Measurements from ENCODE around the gene CERT1. TPM values are rescaled to one million over a fixed set of nuclear protein-coding genes. Genes with fewer than 3 reads are reported as not detected.

The CERT1 gene
- polyA plus RNA-seq, 1 of the 3 experiments (the other 2 are of a cell fraction), result 4.5 TPM

DNA sequence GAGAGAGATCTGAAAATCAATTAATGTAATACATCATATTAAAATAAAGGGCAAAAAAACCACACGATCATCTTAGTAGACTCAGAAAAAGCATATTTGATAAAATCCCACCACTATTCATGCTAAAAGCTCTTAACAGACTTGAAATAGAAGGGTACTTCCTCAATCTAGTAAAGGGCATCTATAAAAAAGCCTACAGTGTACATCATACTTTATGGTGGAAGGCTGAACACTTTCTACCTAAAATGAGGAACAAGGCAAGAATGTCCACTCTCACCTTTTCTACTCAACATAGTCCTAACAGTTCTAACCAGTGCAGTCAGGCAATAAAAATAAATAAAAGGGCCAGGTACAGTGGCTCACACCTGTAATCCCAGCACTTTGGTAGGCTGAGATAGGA, 39.2 kb upstream of the CERT1 start:
- Histone ChIP-seq H3K4me2 (no peak overlapping the region), H3K27me3 (ENCODE audit: insufficient read depth) (no peaks in the 10 kb centered on the region), H3K9ac (no peak overlapping the region), H3K9me3 (peaks cover 7% of the 10 kb centered on the region; the same call in 1 of the 2 replicates), H3K4me3 (ENCODE audit: low read depth in 2 of 2, low read length in 1 of 2) (no peak overlapping the region), H3K79me2 (ENCODE audit: insufficient read depth) (peaks cover 13% of the 10 kb centered on the region; the same call in 1 of the 2 replicates), H3K4me1 (ENCODE audit: control insufficient read depth in 1 of 2, insufficient read depth in 2 of 2, low read depth in 1 of 2, low read length in 1 of 2) (no peaks in the 10 kb centered on the region), H4K20me1 (ENCODE audit: insufficient read depth) (no peaks in the 10 kb centered on the region), H3K27ac (ENCODE audit: low read depth in 2 of 2, low read length in 1 of 2) (no peak overlapping the region), H3K9me2 (no peaks in the 10 kb centered on the region), H3K36me3 (replicated peaks in 1 of 2; ENCODE audit: control insufficient read depth in 1 of 2, insufficient read depth in 2 of 2, low read length in 1 of 2) (peaks cover 27 to 60% of the 10 kb centered on the region in 2 experiments), H2AFZ (ENCODE audit: low read depth) (no peak overlapping the region), H3F3A (replicated peaks; ENCODE audit: insufficient read depth) (peaks cover 20% of the 10 kb centered on the region)
- DNase-seq, result no peak
- 100% methylated on average over 1 of the region's 1 CpG for WGBS (ENCODE audit: low lambda C conversion rate)
- TF ChIP-seq, protein P1, sequence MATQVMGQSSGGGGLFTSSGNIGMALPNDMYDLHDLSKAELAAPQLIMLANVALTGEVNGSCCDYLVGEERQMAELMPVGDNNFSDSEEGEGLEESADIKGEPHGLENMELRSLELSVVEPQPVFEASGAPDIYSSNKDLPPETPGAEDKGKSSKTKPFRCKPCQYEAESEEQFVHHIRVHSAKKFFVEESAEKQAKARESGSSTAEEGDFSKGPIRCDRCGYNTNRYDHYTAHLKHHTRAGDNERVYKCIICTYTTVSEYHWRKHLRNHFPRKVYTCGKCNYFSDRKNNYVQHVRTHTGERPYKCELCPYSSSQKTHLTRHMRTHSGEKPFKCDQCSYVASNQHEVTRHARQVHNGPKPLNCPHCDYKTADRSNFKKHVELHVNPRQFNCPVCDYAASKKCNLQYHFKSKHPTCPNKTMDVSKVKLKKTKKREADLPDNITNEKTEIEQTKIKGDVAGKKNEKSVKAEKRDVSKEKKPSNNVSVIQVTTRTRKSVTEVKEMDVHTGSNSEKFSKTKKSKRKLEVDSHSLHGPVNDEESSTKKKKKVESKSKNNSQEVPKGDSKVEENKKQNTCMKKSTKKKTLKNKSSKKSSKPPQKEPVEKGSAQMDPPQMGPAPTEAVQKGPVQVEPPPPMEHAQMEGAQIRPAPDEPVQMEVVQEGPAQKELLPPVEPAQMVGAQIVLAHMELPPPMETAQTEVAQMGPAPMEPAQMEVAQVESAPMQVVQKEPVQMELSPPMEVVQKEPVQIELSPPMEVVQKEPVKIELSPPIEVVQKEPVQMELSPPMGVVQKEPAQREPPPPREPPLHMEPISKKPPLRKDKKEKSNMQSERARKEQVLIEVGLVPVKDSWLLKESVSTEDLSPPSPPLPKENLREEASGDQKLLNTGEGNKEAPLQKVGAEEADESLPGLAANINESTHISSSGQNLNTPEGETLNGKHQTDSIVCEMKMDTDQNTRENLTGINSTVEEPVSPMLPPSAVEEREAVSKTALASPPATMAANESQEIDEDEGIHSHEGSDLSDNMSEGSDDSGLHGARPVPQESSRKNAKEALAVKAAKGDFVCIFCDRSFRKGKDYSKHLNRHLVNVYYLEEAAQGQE (IDR thresholded peaks at IDR 0.05; ENCODE audit: low read depth, low read length), result no peak
- TF ChIP-seq, protein P2, sequence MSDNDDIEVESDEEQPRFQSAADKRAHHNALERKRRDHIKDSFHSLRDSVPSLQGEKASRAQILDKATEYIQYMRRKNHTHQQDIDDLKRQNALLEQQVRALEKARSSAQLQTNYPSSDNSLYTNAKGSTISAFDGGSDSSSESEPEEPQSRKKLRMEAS (IDR thresholded peaks at IDR 0.05; ENCODE audit: low read depth), result no peak
- TF ChIP-seq RXRA (IDR thresholded peaks at IDR 0.05; ENCODE audit: borderline replicate concordance, low read depth) (no peak), NRF1 (IDR thresholded peaks at IDR 0.05; ENCODE audit: low read depth, low read length) (no peak), GATA2 (CRISPR knock-in tag; IDR thresholded peaks at IDR 0.05) (no peak), TCF12 (IDR thresholded peaks at IDR 0.05) (no peak), POLR2AphosphoS5 (IDR thresholded peaks at IDR 0.05; ENCODE audit: low read depth, low read length) (no peak)
- TF ChIP-seq, protein P3, sequence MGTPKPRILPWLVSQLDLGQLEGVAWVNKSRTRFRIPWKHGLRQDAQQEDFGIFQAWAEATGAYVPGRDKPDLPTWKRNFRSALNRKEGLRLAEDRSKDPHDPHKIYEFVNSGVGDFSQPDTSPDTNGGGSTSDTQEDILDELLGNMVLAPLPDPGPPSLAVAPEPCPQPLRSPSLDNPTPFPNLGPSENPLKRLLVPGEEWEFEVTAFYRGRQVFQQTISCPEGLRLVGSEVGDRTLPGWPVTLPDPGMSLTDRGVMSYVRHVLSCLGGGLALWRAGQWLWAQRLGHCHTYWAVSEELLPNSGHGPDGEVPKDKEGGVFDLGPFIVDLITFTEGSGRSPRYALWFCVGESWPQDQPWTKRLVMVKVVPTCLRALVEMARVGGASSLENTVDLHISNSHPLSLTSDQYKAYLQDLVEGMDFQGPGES (IDR thresholded peaks at IDR 0.05; ENCODE audit: low read depth, low read length), result no peak
- POLR2A ChIA-PET, result no interaction called here
- CTCF ChIA-PET, result no interaction called here

DNA sequence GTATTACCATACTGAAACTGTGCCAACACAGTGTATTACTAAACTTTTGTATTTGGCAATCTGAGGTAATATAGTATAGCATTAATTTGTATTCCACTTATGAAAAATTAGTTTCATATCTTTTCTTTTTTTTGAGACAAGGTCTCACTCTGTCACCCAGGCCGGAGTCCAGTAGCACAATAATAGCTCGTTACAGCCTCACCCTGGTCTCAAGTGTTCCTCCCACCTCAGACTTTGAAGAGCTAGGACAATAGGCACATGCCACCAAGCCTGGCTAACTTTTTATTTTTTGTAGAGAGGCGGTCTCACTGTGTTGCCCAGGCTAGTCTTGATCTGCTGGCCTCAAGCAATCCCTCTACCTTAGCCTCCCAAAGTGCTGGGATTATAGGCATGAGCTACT, 36.4 kb upstream of the CERT1 start:
- peaks cover 7% of the 10 kb centered on the region; the same call in 1 of the 2 replicates for H3K9me3 ChIP-seq
- H3K36me3 ChIP-seq (replicated peaks in 1 of 2; ENCODE audit: control insufficient read depth in 1 of 2, insufficient read depth in 2 of 2, low read length in 1 of 2), result peaks cover 14 to 39% of the 10 kb centered on the region in 2 experiments
- 89% methylated on average over 3 of the region's 3 CpGs for WGBS (ENCODE audit: low lambda C conversion rate)
- H3K4me2 ChIP-seq, result no peak overlapping the region
- no peaks in the 10 kb centered on the region for H4K20me1 ChIP-seq (ENCODE audit: insufficient read depth)
- TF ChIP-seq, protein P4, sequence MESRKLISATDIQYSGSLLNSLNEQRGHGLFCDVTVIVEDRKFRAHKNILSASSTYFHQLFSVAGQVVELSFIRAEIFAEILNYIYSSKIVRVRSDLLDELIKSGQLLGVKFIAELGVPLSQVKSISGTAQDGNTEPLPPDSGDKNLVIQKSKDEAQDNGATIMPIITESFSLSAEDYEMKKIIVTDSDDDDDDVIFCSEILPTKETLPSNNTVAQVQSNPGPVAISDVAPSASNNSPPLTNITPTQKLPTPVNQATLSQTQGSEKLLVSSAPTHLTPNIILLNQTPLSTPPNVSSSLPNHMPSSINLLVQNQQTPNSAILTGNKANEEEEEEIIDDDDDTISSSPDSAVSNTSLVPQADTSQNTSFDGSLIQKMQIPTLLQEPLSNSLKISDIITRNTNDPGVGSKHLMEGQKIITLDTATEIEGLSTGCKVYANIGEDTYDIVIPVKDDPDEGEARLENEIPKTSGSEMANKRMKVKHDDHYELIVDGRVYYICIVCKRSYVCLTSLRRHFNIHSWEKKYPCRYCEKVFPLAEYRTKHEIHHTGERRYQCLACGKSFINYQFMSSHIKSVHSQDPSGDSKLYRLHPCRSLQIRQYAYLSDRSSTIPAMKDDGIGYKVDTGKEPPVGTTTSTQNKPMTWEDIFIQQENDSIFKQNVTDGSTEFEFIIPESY (IDR thresholded peaks at IDR 0.05; ENCODE audit: borderline replicate concordance, low read depth), result no peak
- no peak for TF ChIP-seq FOSL2 (IDR thresholded peaks at IDR 0.05; ENCODE audit: borderline replicate concordance, low read depth)
- TF ChIP-seq RFX5 (IDR thresholded peaks at IDR 0.05; ENCODE audit: low read length), result no peak
- TF ChIP-seq CHD2 (IDR thresholded peaks at IDR 0.05; ENCODE audit: low read length, partially characterized antibody), result no peak
- TF ChIP-seq EP300 (IDR thresholded peaks at IDR 0.05; ENCODE audit: borderline replicate concordance in 1 of 2, low read depth in 1 of 2, low read length in 1 of 2), result no peak
- no peak for TF ChIP-seq JUND (IDR thresholded peaks at IDR 0.05)
- TF ChIP-seq, protein P5, sequence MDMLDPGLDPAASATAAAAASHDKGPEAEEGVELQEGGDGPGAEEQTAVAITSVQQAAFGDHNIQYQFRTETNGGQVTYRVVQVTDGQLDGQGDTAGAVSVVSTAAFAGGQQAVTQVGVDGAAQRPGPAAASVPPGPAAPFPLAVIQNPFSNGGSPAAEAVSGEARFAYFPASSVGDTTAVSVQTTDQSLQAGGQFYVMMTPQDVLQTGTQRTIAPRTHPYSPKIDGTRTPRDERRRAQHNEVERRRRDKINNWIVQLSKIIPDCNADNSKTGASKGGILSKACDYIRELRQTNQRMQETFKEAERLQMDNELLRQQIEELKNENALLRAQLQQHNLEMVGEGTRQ (IDR thresholded peaks at IDR 0.05; ENCODE audit: borderline replicate concordance, low read depth, low read length), result no peak
- no peak for TF ChIP-seq NFIC (IDR thresholded peaks at IDR 0.05; ENCODE audit: borderline replicate concordance)
- TF ChIP-seq POLR2AphosphoS5 (IDR thresholded peaks at IDR 0.05; ENCODE audit: low read depth, low read length), result no peak
- DNase-seq, result no peak
- no peaks in the 10 kb centered on the region for H3K9me2 ChIP-seq
- H3K27ac ChIP-seq (ENCODE audit: low read depth in 2 of 2, low read length in 1 of 2), result no peak overlapping the region
- H3K79me2 ChIP-seq (ENCODE audit: insufficient read depth), result peaks cover 24% of the 10 kb centered on the region; the same call in 1 of the 2 replicates
- ChIA-PET POLR2A (no interaction called here), CTCF (no interaction called here)
- H2AFZ ChIP-seq (ENCODE audit: low read depth), result no peak overlapping the region
- H3K4me3 ChIP-seq (ENCODE audit: low read depth in 2 of 2, low read length in 1 of 2), result no peak overlapping the region
- no peaks in the 10 kb centered on the region for H3K4me1 ChIP-seq (ENCODE audit: control insufficient read depth in 1 of 2, insufficient read depth in 2 of 2, low read depth in 1 of 2, low read length in 1 of 2)
- H3K9ac ChIP-seq, result no peak overlapping the region
- H3K27me3 ChIP-seq (ENCODE audit: insufficient read depth), result no peaks in the 10 kb centered on the region
- peaks cover 17% of the 10 kb centered on the region for H3F3A ChIP-seq (replicated peaks; ENCODE audit: insufficient read depth)

Measured in SK-N-SH (cell line).